Hepatocyte (in vitro differentiated cells): ENCODE results near the gene BOLL.

ENCODE experiments used
- CTCF ChIP-seq: fragments of 200-600 bp; sonication (generic); IDR thresholded peaks from 2 replicates; pipeline ENCODE4 v1.5.1; 2016; ENCODE audit warnings: antibody characterized with exemption, mild to moderate bottlenecking; ENCODE audit not compliant: poor library complexity
- EZH2 ChIP-seq: fragments of 200-600 bp; sonication (generic); IDR thresholded peaks from 2 replicates; pipeline ENCODE4 v1.6.1; 2016; ENCODE audit warnings: antibody characterized with exemption, mild to moderate bottlenecking, borderline replicate concordance
- EZH2phosphoT487 ChIP-seq: fragments of 200-600 bp; sonication (generic); IDR thresholded peaks from one replicate; pipeline ENCODE4 v1.6.1; 2018; ENCODE audit warnings: antibody characterized with exemption, mild to moderate bottlenecking, low read depth, moderate library complexity; ENCODE audit not compliant: unreplicated experiment, severe bottlenecking

DNA sequence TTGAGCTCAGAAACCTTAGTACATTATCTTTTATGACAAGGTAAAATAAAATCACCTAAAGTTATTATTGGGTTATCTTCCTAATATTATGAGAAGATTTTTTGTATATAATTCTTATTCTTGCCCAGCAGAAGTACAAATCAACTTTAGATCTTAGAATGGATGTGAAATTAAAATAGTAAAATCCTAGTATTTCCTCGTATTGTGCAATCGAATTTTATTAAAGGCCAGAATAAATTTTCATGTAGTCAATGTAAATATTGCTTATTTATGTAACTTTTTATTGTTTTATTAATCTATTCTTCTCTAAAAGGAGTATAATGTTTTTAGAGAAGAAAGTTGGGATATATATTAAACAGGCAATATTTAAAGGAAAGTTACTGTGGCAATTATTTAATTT lies 67.3 kb downstream of the BOLL start:
- TF ChIP-seq CTCF (no peak), EZH2 (no peak), EZH2phosphoT487 (no peak)
